ENCODE measurements around the gene YIF1A.

- TF ChIP-seq CTCF (IDR thresholded peaks at IDR 0.05; ENCODE audit: low read depth, low read length) (no peak), MAX (IDR thresholded peaks at IDR 0.05; ENCODE audit: low read depth, low read length) (no peak), POLR2A (IDR thresholded peaks at IDR 0.05; ENCODE audit: extremely low read depth, insufficient read length) (no peak)
These were observed 2.4 kb upstream of the YIF1A start for GRCh38 chr11:66291303-66291705.
